ENCODE measurements around the gene PKP2. TPM values are rescaled to one million over a fixed set of nuclear protein-coding genes. Genes with fewer than 3 reads are reported as not detected.

Gene PKP2
- total RNA-seq, 1 donor from 2014 or later: not detected

DNA sequence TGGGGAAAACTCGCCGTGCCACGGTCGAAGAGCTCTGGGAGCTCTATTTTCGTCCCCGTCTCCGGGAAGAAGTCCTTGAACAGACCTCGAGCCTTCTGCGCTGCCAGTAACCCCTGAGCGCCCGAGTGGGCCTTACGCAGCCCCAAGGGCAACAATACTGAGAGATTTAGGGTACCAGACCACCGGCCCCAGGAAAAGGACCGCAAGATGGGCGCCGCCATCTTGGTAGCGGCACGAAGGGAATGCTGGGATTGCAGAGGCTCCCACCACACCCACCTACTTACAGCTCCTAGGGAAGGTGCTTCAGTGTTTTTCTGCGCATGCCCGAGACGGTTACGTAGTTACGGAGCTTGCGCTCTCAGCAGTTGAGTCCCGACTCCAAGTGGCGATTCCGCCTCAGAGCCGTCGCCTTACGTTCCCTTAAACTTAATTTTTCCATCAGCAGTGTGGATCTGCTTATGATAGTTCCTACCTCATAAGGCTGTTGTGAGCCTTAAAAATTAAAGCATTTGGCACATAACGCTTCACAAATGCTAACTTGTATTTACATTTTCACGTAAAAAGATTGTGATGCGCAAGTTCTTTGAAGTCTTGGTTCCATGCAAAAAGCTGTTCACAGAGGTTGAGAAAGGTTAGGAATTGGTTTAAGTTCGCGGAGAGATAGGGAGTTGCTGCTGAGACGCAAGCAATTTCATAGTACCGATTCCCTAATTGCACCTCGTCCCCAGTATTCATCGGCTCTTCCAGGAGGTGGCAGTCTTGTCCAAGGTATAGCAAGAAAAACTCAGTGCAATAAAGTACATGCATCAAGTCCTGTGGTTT lies 140.7 kb downstream of the PKP2 start, which contains the start of gene YARS2:
Gene YARS2 (minus strand): TSS at position 244 of the 822 bp plus-strand sequence. CDS start 23 bp downstream, at position 221.
- intact Hi-C loops (cut with micrococcal nuclease): loop anchor here (1.0 to 10.0 kb wide), 16 partner anchors 77 to 2001 kb away; partner anchors contain the start of genes ALG10, AMN1, CAPRIN2 and DNM1L

DNA sequence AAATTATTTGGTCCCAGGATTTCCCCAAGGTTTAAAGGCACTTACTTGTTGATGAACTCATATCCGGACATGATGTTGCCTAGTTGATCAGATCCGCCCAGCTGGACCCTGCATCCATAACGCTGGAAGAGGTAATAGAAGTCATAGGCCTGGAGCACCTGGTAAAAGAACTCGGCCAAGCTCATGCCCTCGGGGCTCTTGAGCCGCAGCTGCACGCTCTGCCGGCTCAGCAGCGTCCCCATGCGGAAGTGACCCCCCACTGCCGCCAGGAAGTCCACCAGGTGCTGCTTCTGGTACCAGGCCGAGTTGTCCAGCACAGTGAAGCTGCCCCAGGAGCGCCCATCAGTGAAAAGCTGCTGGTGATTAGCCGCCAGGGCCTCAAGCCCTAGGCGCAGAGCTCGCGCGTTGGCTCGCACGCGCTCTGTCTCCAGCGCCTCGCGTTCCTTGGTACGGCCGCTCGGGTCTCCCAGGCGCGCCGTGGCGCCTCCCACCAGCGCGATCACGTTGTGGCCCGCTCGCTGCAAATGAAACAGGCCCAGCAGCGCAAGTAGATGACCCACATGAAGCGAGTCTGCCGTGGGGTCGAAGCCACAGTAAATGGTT lies 141.4 kb downstream of the PKP2 start:
- intact Hi-C loops (cut with micrococcal nuclease): loop anchor here (1.0 to 10.0 kb wide), 11 partner anchors 76 to 2000 kb away; partner anchors contain the start of genes AMN1, CAPRIN2, DNM1L and ETFBKMT

DNA sequence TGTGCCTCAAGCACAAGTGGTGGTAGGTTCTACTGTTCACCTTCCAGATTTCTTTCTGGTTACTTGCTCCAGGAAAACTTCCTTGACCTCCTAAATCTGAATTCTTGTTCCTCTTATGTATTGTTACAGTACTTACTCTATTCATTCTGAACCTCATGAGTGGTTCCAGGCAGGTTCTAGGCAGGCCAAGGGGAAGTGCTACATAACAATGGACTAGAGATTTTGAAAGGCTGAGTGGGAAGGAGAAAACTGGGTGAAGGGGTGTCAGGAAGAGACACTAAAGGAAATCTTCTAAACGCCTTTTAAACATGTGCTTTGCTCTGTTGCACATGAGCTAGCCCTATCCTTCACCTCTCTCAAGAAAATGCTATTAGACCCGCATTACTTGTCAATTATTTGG lies 142.5 kb downstream of the PKP2 start:
- intact Hi-C loops (cut with micrococcal nuclease): loop anchor here (1.0 to 10.0 kb wide), 7 partner anchors 8 to 1999 kb away; partner anchors contain the start of genes AMN1 and CAPRIN2

DNA sequence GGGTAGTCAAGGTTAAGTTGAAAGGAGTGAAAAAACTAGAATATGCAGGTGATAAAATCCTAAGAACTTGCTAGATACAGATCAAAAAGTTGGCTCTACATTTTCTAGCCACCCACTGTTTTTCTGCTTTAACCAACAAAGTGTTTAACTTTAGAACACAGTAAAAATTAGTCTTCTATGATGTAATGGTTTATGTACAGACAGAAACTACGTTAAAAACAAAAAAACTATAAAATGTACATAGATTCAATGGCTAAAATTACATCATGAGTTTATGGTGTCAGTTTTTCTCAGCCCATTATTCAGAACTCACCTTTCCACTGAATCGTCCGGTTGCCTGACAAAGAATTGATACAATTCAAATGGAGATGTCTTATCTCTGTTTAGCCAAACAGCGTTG lies 143.0 kb downstream of the PKP2 start:
- intact Hi-C loops (cut with micrococcal nuclease): loop anchor here (1.0 to 10.0 kb wide), 7 partner anchors 7 to 1999 kb away; partner anchors contain the start of genes AMN1 and CAPRIN2

DNA sequence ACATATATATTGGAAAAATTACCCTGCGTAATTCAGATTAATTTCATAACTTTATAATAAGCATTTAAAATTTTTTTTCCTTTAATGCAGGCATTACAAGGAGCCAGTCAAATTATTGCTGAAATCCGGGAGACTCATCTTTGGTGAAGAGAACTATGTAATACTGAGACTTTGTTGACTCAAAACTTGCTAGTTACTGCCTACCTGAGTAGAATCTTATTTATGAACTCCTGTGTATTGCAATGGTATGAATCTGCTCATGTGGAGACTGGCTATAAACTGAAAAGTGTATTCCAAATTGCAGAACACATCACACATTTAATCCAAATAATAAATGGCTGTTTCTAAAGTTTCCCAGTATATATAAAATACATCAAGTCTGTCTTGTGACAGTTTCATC lies 153.3 kb downstream of the PKP2 start:
- intact Hi-C loops (cut with micrococcal nuclease): no loop called here

DNA sequence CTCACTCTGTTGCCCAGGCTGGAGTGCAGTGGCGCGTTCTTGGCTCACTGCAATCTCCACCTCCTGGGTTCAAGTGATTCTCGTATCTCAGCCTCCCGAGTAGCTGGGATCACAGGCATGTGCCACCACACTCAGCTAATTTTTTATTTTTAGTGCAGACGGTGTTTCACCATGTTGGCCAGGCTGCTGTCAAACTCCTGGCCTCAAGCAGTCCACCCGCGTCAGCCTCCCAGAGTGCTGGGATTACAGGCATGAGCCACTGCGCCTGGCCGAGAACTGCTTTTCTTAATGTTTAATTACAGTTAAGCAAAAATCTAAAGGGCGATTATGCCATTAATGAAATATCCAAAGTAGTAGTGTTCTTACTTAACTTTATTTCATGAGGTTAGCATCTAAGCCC lies 154.4 kb downstream of the PKP2 start:
- intact Hi-C loops (cut with micrococcal nuclease): no loop called here

Other genes with a start within 250 kb of the PKP2 start
- gene DNM1L, start 217.5 kb downstream of the PKP2 start, total RNA-seq: 69.1 and 79.4 TPM in 2 replicates
- 16.9 and 20.5 TPM in 2 replicates for gene YARS2, start 140.9 kb downstream of the PKP2 start, total RNA-seq

All from T-helper 1 cell treated with Interleukin-12 subunit alpha and Interleukin-12 subunit beta and Interleukin-4 antibody, amounts not matched to agents 30 ng/mL and 1 ng/mL, for 36 hours (primary cell).